Mesothelial cell of epicardium (in vitro differentiated cells): ENCODE results near the gene ADGRA3. TPM values are rescaled to one million over a fixed set of nuclear protein-coding genes. Genes with fewer than 3 reads are reported as not detected.

Experiments
- DNase-seq, 2 experiments: peaks; one replicate each; pipeline ENCODE4 v3.0.0; 2021; ENCODE audit warnings: low spot score in 2 of 2; ENCODE audit not compliant: unreplicated experiment in 2 of 2
- H3K27ac Mint-ChIP-seq: 2 replicates; pipeline ENCODE4 v1.8.0; 2021; ENCODE audit warnings: mixed read lengths
- H3K27me3 Mint-ChIP-seq: 2 replicates; pipeline ENCODE4 v1.8.0; 2021; ENCODE audit warnings: low read depth, mixed read lengths
- H3K36me3 Mint-ChIP-seq: 2 replicates; pipeline ENCODE4 v1.8.0; 2021; ENCODE audit warnings: mixed read lengths
- H3K4me1 Mint-ChIP-seq: 2 replicates; pipeline ENCODE4 v1.8.0; 2021; ENCODE audit warnings: mixed read lengths
- H3K4me3 Mint-ChIP-seq: 2 replicates; pipeline ENCODE4 v1.8.0; 2021; ENCODE audit warnings: mild to moderate bottlenecking, moderate library complexity, mixed read lengths
- H3K9me3 Mint-ChIP-seq: 2 replicates; pipeline ENCODE4 v1.8.0; 2021; ENCODE audit warnings: mixed read lengths
- CTCF ChIP-seq: fragments of 200-600 bp; sonication (generic); IDR thresholded peaks from one replicate; pipeline ENCODE4 v1.5.0; 2021; ENCODE audit warnings: antibody characterized with exemption; ENCODE audit not compliant: unreplicated experiment
- total RNA-seq: library from RNA; stranded (reverse); gene quantifications from 3 replicates; pipeline ENCODE4 v1.2.1, GENCODE V29; 2021

Gene ADGRA3
- total RNA-seq, 1 donor from 2014 or later: 109 TPM

GRCh38 chr4:22493523-22493922, 22.3 kb downstream of the ADGRA3 start:
- no peak overlapping the region for H3K4me3 Mint-ChIP-seq
- no peak overlapping the region for H3K27ac Mint-ChIP-seq
- H3K36me3 Mint-ChIP-seq: peaks cover 16% of the 10 kb centered on the region
- H3K9me3 Mint-ChIP-seq: peaks cover 12% of the 10 kb centered on the region
- no peak for DNase-seq
- H3K4me1 Mint-ChIP-seq: peaks cover 13% of the 10 kb centered on the region
- no peak for TF ChIP-seq CTCF
- no peaks in the 10 kb centered on the region for H3K27me3 Mint-ChIP-seq

DNA sequence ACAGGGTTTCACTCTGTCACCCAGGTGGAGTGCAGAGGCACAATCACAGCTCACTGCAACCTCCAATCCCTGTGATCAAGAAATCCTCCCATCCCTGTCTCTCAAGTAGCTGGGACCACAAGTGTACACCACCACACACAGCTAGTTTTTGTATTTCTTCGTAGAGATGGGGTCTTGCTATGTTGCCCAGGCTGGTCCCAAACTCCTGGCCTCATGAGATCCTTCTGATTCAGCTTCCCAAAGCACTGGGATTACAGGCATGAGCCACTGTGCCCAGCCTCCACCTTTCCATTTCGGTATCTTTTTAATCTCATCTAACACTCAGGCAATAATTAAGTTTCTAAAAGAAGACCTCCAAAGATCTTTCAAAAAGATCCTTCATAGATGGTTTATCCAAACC, 22.9 kb downstream of the ADGRA3 start:
- Mint-ChIP-seq H3K4me1 (peaks cover 13% of the 10 kb centered on the region), H3K36me3 (peaks cover 16% of the 10 kb centered on the region), H3K4me3 (no peak overlapping the region), H3K9me3 (peaks cover 12% of the 10 kb centered on the region), H3K27me3 (no peaks in the 10 kb centered on the region), H3K27ac (no peak overlapping the region)
- no peak for TF ChIP-seq CTCF
- no peak for DNase-seq

DNA sequence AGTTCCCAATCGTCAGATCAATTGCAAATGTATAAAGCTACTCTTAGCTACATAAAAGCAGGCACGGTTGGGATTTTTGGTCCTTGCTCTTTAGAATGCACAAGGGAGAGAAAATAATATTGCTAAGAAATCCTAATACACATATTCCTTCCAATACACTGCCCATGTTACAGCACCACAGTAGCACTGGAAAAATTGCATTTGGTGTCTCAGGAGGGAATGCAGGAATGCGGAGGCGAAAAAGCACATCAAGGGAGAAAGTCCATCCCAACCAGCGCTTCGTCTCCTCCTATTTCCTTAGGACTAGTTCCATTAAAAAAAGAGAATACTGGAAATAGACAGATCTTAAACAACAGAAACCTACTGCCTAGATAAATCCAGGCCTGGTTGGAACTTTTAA, 23.9 kb downstream of the ADGRA3 start:
- no peak overlapping the region for H3K27ac Mint-ChIP-seq
- H3K9me3 Mint-ChIP-seq: peaks cover 12% of the 10 kb centered on the region
- H3K27me3 Mint-ChIP-seq: no peaks in the 10 kb centered on the region

DNA sequence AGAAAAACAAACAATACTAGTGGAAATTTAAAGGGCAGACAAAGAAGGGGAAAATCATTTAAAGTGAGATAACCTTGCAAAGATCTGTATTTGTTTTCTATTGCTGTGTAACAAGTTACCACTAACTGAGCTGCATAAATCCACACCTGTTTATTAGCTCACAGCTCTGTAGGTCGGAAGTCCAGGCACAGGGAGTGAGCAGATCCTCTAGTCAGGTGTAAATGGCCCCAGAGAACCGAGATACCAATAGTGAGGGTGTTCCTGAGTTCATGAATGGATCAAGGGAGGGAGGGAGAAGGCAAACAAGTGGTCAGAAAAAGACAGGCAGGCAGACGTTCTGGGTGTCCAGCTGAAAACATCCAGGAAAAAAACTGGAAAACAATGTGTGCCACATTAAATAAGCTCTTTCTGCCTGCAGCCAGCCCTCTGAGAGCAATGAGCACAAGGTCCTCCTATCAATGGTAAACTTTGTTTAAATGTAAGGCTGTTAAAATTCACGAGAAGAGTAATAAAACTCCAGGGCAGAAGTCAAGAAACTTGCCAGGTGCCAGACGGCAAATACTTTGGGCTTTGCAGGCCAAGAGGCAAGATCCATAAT, 25.0 kb downstream of the ADGRA3 start:
- DNase-seq: no peak
- peaks cover 12% of the 10 kb centered on the region for H3K9me3 Mint-ChIP-seq
- H3K4me3 Mint-ChIP-seq: no peak overlapping the region
- H3K27me3 Mint-ChIP-seq: no peaks in the 10 kb centered on the region
- no peak overlapping the region for H3K27ac Mint-ChIP-seq
- peaks cover 11% of the 10 kb centered on the region for H3K36me3 Mint-ChIP-seq
- peaks cover 19% of the 10 kb centered on the region for H3K4me1 Mint-ChIP-seq
- TF ChIP-seq CTCF: no peak

More for the DNA sequence above, 23.9 kb downstream of the ADGRA3 start:
- no peak overlapping the region for H3K4me3 Mint-ChIP-seq
- H3K4me1 Mint-ChIP-seq: peaks cover 14% of the 10 kb centered on the region
- H3K36me3 Mint-ChIP-seq: peaks cover 16% of the 10 kb centered on the region
- no peak for TF ChIP-seq CTCF
- DNase-seq: no peak

DNA sequence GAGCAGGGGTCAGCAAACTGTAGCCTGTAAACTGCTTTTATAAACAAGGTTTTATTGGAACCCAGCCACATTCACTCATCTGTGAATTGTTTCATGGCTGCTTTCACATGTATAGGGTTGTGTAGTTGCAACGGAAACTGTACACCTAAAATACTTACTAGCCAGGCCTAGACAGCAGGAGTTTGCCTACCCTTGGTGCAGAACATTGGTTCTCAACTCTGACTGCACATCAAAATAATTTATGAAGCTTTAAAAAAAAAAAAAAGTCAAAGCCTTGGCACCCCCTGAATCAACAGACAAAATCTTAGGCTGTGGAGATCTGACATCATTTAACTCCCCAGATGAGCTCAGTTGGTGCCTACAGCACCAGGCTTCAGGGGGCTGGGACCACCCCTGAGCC, 27.8 kb downstream of the ADGRA3 start:
- TF ChIP-seq CTCF: no peak
- Mint-ChIP-seq H3K27me3 (no peaks in the 10 kb centered on the region), H3K4me3 (no peak overlapping the region), H3K4me1 (peaks cover 43% of the 10 kb centered on the region), H3K36me3 (peaks cover 6% of the 10 kb centered on the region), H3K9me3 (peaks cover 5% of the 10 kb centered on the region), H3K27ac (peak overlapping the region; percentile 31)
- no peak for DNase-seq

GRCh38 chr4:22487328-22487727, 28.5 kb downstream of the ADGRA3 start:
- H3K9me3 Mint-ChIP-seq: peaks cover 5% of the 10 kb centered on the region
- H3K4me3 Mint-ChIP-seq: no peak overlapping the region
- peaks cover 6% of the 10 kb centered on the region for H3K36me3 Mint-ChIP-seq
- no peak for TF ChIP-seq CTCF
- H3K4me1 Mint-ChIP-seq: peaks cover 51% of the 10 kb centered on the region
- no peak for DNase-seq
- no peak overlapping the region for H3K27ac Mint-ChIP-seq
- no peaks in the 10 kb centered on the region for H3K27me3 Mint-ChIP-seq
